NCI-H2029 treated with DMSO at 0.1 percent for 48 hours (cell line): Measurements from ENCODE around the gene ECT2L.

ENCODE experiments used
- DNase-seq: peaks from one replicate; lab custom pipeline; 2025; lab: John Stamatoyannopoulos, UW

The ECT2L gene

DNA sequence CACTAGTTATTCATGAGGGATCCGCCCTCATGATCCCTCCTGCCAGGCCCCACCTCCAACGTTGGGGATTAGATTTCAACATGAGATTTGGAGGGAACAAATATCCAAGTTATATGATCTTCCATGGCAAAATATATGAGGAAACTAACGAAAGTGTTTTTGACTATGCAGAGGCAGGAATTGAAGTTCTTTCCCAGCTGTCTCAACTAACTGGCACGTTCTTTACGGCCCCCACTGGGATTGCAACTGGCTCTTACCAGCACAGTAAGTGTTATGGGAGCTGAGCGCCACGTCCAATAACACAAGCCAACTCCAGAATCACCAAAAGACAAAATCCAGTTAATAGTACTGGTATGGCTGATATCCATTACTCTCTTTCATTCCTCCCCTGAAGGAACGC lies 66.6 kb downstream of the ECT2L start:
- DNase-seq, result no peak

DNA sequence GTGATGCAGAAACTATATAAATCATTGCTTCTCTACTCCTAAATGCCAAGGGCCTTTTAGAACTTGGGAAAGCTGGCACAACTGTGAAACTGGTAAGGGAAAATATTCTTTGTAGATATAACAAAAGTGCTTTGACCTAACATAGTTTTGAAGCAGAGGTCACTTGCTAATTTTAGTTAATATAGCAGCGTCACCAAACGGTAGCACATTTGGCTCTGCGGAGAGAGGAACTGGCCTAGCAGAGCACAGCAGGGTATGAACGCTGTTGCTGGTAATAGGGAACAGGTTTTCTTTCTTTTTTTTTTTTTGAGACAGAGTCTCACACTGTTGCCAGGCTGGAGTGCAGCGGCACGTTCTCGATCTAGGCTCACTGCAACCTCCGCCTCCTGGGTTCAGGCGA lies 67.4 kb downstream of the ECT2L start:
- DNase-seq, result no peak

DNA sequence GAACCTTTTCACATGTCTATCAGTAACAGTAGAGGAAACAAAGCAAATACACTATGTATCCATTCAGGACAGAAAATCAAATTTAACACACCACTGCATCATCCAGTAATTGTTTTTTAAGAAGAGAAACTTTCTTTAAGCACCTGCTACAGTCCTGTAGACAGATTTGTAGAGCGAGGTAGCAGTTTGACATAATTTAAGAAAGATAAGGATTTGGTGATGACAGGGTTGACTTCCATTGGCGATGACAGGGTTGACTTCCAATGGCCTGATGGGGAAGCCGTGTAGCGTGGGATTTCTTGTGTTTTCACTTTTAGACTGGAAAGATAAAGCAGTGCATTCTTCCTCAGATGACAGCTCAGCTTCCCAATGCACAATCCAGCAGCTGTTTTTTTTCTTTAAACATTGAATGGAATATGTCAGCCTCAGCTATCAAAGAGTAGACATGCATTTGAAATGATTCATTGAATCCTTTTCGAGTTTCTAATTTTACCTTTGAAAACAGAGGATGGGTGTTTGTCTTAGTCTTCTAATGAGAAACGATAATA lies 68.5 kb downstream of the ECT2L start:
- DNase-seq, result no peak

DNA sequence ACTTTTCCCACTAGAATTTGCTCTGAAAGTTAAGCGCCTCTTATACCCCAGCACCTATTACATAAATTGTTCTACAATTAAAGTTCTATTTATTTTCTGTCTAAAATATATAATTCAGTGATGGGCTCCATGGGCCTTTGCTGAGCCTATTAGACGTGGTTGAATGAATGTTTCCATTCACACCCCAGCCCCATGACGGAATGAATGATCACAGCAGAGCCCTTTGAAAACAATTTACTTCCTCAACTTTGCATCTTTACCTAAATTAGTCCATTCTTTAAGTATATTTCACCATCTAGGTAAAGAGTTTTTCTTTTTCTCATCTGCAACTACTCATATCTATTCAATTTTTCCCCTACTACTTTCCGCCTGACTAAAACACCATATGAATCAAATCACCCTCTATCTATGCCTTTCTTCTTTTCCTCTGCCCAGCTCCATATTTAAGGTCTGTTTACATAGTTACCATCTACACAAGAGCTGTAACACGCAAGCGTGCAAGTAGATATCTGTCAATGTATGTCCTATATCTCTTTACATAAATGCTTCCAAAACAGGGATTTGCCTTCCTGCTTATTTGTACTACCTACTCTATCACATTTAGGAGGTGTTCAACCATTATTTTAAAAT lies 69.7 kb downstream of the ECT2L start:
- no peak for DNase-seq

DNA sequence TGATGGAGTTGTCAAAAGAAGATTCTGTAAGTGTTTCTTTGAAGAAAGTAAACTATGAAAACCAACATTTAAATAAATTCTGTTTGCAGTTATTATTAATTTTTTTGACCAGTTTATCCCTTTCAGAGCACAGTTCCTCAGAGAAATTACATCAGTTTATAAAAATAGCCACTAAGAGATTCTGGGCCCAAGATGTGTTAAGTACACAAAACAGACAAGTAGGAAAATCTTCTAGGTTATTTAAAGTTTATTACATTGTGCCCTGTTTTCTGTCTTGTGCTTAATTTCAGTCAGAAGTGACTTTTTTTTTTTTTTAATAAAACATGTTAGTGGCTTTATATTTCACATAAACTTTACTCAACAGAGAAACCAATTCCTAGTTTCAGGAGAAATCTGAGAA lies 72.3 kb downstream of the ECT2L start:
- no peak for DNase-seq

DNA sequence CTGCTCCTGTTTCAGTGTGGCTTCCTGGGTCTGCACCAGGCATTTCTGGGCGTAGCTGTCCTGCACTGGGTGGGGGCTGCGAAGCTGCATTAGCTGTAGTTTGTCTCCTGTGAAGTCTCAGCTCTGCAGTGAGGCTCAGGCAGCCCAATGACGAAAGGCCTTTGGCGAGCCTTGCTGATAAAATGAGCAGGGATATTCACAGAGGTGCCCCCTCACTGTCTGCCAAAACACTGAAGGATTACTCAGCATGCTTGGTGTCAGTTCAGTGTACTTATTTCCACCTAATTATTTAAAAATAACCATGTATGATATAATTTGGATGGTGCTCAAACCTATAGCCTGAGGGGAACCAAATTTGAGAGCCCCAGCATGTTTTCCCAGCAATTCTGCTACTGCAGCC lies 73.5 kb downstream of the ECT2L start:
- DNase-seq, result no peak

DNA sequence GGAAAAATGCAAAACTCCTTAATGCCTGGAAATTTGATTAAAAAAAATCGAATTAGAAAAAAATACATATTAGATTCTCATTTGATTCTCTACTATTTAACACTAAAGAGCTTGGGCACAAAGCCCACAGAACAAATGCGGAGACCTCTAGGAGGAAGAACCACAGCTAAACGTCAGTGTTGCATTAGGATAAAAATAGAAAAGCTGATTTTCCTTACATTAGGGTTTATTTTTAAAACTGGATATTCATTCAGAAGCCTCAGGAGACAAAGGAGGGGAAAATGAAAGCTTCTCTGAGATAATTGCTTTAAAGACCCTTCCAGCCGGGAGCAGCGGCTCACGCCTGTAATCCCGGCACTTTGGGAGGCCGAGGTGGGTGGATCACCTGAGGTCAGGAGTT lies 77.3 kb downstream of the ECT2L start:
- no peak for DNase-seq

DNA sequence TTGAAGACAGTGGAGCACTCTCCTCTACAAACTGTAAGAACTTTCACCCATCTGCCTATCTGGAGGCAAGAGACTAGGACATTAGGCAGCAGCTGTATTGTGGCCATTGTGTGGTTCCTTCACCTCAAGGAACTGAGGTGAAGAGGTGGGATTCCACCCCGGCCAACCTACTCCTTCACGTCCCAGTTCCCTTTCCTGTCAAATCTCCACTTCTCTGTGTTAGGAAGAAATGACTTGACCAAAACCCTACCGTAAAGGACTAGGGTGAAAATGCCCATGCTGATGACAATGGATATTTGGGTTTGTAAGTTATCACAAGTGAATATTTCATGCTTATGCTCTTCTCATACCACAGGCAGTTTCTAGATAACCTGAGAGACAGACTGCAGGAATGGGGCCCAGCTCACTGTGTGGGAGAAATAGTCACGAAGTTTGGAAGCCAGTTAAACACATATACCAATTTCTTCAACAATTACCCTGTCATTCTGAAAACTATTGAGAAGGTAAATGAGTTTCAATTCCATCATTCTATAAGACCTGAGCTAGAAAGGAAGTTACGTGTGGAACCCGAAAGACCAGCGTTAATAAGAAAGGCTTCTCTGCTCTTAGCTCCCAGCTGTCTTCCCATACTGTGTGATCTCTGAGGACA lies 86.6 kb downstream of the ECT2L start:
- no peak for DNase-seq

DNA sequence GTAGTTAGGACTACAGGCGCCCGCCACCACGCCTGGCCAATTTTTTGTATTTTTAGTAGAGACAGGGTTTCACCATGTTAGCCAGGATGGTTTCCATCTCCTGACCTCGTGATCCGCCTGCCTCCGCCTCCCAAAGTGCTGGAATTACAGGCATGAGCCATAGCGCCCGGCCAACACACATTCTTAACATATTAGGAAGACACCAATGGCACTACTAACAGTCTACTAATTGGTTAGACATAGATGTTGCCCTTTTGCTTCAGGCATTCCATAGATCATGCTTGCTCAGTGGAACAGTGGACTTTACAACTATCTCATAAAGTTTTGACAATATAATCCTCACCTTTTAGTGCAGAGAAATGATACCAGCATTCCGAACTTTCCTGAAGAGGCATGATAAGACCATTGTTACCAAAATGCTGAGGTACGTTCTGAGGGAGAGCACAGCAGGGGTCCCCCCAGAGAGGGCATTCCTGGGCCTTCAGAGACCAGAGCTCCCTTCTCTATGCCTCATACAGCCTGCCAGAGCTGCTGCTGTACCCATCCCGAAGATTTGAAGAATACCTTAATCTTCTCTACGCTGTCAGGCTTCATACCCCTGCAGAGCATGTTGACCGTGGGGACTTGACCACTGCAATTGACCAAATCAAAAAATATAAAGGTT lies 89.4 kb downstream of the ECT2L start:
- no peak for DNase-seq

DNA sequence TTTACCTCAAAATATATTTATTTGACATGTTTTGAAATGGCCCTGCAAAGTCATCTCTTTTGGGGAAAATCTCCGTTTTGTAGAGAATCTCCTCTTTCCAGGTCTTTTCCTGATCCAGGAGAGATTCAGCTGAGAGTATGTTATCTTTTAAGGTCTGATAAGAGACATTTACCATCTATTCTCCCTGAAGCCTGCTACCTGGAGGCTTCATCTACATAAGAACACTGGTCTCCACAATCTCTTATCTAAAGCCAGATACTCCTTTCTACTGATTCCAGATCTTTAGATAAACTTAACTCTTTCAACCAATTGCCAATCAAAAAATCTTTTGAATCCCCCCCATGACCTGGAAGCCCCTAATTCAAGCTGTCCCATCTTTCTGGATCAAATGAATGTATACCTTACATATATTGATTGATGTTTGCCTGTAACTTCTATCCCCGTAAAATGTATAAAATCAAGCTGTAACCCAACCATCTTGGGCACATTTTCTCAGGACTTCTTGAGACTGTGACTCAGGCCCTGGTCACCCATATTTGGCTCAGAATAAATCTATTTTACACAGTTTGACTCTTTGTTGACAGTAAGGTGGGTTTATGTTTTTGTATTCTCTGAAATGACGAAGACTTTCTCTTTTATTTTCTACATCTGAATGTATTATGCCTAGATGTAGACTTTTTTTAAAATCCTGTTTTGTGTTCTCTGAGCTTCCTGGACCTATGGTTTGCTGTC lies 95.5 kb downstream of the ECT2L start:
- no peak for DNase-seq

DNA sequence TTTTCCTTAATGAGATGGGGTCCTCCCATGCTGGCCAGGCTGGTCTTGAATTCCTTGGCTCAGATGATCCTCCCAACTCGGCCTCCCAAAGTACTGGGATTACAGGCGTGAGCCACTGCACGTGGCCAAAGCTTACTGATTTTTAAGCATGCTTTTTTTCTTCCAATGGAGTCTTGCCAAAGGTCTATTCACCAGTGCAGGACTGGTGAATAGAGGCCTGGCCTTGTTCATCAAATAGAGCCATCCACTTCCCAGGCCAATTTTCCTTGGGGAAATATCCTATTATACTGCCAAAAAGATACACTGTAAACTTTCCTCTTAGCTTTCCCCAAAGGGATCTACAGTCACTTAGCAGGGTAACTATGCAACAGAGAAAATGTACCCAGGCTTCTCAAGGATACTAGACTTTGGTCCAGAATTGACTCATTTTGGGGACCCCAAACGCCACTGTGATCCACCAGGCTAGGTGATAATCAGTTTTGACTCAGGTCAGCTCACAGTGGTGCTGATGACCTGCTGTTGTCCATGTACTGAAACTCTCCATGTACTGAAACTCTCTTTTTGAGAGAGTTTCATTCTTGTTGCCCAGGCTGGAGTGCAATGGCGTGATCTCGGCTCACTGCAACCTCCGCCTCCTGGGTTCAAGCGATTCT lies 100.3 kb downstream of the ECT2L start:
- DNase-seq, result no peak

DNA sequence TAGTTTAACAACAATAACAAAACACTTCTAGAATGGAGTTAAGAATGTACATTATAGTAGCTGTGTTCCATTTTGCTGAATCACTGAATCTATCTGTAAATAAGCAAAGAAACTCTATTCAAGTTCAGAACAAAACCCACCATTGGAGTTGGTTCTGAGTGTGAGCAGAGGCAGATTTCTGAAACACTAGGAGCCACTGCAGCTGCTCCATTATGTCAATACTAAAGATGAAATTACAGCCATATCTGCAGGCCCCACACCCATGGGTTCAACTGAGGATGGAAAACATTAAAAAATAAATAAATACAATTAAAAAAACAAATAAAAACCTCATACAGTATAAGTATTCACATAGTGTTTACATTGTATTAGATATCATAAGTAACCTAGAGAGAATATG lies 101.1 kb downstream of the ECT2L start:
- no peak for DNase-seq

DNA sequence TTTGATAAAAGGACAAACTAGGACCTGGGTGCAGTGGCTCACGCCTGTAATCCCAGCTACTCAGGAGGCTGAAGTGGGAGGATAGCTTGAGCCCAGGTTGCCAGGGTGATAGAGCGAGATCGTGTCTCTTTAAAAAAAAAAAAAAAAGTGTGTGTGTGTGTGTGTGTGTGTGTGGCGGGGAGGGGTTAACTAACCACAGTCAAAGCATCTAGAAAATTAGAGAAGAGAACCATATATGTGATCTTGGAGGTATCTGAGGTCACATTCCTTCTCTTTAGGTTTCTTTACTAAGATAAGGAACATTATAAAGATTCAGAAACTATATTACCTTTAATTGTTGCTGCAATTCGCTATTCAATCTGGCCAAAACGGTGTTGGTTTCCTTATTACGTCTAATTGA lies 111.3 kb downstream of the ECT2L start:
- no peak for DNase-seq

DNA sequence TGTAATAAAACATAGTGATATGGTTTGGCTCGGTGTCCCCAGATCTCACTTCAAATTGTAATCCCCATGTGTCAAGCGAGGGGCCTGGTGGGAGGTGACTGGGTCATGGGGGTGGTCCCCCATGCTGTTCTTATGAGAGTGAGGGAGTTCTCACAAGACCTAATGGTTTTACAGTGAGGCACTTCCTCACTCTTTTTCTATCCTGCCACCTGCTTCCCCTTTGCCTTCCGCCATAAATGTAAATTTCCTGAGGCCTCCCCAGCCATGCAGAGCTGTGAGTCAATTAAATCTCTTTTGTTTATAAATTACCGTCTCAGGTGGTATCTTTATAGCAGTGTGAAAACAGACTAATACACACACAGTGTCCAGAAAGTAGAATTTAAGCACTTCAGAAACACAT lies 113.6 kb downstream of the ECT2L start:
- DNase-seq, result no peak

DNA sequence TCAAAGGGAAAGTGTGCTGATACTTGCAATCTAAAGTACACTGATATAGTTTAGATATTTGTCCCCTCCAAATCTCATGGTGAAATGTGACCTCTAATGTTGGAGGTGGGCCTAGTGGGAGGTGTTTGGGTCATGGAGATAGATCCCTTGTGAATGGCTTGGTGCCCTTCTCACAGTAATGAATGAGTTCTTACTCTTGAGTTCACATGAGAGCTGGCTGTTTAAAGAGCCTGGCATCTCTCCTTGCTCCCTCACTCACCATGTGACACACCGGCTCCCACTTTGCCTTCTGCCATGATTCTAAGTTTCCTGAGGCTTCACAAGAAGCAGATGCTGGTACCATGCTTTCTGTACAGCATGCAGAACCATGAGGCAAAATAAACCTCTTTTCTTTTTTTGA lies 114.1 kb downstream of the ECT2L start:
- no peak for DNase-seq

DNA sequence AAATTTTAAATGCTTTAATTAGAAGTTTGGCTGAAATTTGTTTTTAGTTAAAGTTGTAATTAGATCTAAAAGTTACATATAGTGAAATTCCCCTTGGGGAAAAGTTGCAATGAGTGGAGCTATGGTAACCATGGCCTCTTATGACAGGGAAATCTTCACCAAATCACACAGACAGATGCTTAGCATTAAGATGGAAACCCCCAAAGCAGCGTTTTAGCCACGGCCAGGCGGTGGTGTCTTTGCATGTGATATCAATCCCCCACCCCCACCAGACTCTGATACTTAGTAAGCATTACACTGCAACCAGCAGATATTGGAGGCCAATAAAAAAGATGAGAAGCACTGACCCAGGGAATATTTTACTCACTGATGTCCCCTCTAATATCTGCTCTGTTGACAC lies 116.4 kb downstream of the ECT2L start:
- DNase-seq, result no peak

DNA sequence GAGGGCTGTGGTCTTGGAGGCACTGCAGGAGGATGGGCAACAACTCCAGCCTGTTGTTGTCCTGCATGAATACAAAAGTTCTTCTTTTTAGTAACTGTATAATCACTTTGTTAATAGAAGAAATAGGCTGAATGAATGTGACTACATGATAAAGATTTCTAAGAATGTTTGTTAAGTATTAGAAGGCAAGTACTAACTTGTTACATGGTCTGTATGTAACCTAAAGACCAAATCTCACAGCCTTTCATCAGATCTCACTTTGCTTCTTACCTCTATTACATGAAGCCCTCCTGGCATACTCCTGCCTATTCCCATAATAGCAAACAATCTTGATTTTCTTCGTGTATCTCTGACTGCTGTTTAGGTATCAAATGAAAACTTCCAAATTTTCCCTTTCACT lies 118.8 kb downstream of the ECT2L start:
- DNase-seq, result no peak

DNA sequence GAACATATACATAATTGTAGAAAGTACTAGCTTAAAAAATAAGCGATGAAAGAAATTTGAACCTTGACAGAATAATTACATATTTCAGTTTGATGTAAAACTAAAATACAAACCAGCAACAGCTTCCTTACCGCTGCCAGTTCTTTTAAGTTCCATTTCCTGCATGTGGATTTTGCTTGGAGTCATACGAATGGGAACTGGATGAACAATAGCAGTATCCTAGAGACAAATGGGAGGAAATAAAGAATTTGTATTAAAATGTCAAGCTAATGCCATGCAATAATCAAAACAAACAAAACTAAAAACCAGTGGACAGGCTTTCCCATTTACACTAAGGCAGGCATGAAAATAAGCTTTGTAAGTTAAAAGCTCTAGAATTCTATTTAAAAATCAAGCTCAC lies 125.0 kb downstream of the ECT2L start:
- DNase-seq, result no peak

DNA sequence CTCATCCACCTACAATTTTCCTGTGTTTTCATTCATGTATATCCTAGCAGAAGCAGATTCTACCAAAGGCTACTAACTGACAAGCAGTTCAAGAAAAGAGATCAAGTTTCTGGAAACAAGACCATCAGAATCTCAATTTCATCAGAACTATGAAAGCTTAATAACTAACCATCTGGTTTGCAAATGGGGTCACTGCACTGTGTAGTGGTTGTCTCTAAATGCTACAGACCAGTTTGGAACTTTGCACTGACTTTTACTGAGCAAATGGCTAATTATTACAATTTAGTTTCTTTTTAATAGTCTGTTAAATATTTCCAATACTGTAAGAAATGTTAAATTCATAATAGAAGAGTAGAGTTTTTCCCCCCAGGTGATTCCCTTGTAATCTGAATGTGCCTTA lies 127.7 kb downstream of the ECT2L start:
- DNase-seq, result no peak

DNA sequence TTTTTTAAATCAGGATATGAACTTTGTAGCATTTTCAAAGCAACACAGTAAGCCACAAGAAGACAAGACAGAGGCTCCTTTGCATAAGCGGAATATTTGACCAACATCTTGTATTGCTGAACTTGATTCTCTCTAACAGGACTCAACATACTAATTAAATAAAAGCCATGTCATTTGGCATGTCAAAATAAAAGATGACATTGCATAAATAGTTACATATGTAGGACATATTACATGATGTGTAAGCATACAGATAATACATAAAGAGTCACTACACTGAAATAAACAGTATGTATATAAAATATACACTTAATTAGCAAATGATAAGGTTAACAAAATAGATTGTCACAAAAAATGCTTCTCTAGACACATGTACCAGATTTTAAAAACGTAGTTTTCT lies 129.9 kb downstream of the ECT2L start:
- DNase-seq, result no peak

DNA sequence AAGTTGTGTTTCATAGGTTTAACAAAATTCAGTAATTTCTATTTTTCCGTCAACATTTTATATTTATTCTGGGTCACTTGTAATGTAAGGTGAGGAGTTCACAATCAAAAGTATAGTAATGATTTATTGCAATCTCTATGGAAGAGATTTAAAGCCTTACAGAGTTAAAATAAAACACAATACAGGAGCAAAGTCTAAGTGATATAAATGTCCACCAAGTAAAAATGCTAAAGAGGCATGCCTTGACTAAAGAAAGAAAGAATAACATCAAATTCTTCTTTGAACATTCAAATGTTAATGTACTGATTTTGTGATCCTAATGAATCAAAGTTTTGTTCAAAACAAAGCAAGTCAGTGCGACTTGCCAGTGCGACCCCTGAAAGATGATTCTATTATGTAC lies 130.7 kb downstream of the ECT2L start:
- no peak for DNase-seq

DNA sequence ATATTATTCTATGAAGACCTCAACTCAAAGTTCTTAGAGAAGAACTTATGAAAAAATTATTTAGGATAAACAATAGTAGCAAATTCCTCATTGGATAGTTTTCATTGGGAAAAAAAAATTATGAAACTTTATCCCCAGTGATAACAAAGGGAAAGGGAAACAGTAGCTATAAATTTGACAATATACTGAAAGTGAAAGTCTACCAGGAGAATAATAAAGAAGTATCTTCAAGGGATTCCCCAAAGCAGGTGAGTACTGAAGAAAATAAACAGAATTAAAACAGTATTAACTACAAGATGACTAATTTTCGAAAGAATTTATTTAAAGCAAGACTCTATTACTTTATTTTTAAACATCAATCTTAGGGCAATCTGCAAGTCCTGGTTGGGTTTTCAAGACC lies 135.8 kb downstream of the ECT2L start:
- no peak for DNase-seq
